ENCODE data around the gene PTBP3.
"Not testable (repeated sequence)": the region's sequence is repeated elsewhere in the genome, so short reads cannot be mapped to it uniquely, and the experiment has no call there.

The PTBP3 gene

DNA sequence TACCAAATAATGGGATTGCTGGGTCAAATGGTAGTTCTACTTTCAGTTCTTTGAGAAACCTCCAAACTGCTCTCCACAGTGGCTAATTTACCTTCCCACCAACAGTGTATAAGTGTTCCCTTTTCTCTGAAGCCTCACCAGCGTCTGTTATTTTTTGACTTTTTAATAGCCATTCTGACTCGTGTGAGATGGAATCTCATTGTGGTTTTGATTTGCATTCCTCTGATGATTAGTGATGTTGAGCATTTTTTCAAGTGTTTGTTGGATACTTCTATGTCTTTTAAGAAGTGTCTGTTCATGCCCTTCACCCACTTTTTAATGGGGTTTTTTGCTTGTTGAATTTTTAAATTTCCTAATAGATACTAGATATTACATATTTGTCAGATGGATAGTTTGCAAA is 129.9 kb downstream of the PTBP3 start:
- no peak for DNase-seq (ENCODE audit: low read depth)

DNA sequence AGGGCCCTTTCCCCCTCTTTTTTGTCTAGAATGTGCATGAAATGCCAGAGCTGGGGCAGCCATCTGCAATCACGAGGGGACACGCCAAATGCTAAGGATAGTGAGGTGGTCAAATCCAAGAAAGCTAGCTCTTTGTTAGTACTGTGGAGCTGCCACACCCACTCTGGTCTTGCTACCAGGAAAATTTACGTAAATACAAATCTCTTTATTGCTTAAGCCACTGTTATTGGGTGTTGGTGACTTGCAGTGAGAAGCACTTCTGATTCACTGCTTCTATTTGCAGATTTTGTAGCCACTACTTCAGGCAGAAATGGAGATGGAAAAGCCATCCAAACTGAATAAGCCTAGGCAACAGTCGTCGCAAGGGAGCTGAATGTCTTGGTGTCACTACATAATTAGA is 132.7 kb downstream of the PTBP3 start:
- no peak for DNase-seq (ENCODE audit: low read depth)

GRCh38 chr9:112198646-112199045 is 134.8 kb downstream of the PTBP3 start:
- DNase-seq (ENCODE audit: low read depth): no peak

DNA sequence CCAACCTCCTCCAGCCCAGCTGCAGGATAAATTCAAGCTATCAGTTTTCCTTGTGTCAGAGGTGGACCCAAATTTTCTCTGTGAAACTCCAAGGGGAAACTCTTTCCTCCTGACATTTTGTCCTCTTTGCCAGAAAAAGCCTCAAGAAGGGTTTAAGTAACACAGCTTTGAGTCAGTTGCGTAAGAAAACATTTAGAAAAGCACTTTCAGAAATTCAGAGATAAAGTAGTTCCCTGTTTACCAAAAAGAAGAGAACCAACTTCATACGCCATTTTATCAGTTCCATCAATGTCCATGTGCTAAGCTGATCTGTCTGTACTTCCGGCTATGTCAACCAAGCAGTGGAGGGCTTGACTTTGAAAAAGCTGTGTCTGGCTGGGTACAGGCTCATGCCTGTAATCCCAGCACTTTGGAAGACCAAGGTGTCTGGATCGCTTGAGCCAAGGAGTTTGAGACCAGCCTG is 138.4 kb downstream of the PTBP3 start:
- DNase-seq (ENCODE audit: low read depth): no peak

DNA sequence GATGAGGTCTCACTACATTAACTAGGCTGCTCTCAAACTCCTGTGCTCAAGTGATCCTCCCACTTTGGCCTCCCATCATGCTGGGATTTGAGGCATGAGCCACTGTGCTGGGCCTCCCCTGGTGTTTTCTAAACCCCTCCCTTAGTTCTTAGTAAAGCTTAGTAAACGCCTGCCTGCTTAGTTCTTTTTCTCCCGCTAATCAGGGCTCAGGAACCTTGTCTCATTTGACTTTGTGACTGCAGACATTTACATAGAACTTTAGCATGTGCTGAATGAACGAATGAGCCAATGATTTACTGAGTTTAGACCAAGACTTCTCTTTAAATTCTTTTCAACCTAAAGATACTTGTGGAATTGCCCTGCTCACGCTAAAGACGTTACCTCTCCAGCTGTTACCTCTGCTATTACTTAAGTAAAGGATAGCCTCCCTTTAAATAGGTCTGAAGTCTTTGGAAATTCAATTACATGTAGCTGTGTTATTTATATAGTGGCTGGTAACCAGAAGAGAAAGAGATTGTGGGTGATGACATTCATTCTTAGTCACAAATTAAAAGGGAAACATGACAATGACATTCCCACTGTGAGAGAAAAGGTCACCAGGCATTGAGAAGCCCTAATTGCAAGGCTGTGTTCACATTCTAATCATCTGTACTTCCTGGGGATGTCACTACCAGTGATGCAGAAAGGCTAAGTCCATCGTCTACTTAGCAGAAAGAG is 139.7 kb downstream of the PTBP3 start:
- DNase-seq (ENCODE audit: low read depth): no peak

- DNase-seq (ENCODE audit: low read depth): not testable (repeated sequence)
Observed at GRCh38 chr9:112190320-112190719, 143.1 kb downstream of the PTBP3 start.

DNA sequence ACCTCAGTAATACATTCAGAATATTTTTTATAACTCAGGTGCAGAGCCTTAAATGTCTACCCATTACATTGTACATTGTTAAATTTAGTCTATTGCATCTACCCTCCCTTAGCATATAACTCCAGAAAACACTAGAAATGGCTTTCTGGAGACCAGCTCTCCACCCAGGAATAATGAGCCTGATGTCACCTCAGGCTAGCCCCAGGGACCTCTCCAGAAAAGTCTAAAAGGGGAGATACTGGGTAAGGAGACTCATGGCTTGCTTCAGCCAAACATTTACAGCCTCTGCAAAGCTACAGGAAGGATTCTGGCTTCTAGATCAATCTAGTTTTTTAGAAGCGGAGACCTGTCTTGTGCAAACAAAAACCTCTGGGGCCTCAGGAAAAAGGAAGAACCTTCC is 144.5 kb downstream of the PTBP3 start:
- no peak for DNase-seq (ENCODE audit: low read depth)

DNA sequence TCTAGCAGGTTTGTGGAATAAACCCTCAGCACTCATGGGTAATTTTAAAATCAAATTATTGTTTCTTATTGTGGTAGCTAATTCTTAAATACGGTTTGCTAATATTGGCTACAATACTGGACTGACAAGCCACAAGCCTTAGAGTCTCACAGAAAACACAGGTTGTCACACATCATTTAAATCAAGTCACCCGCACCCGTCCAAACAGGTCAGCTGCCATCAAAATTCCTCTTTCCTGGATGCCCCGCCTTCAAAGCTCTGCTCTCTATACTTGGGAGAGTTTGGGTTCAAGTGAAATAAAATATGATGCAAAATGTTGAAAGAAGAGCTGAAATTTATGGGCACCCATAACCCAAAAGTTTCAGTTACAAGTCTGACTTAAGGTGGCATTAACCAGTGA is 146.0 kb downstream of the PTBP3 start:
- no peak for DNase-seq (ENCODE audit: low read depth)

GRCh38 chr9:112186695-112187094 is 146.7 kb downstream of the PTBP3 start:
- no peak for DNase-seq (ENCODE audit: low read depth)

DNA sequence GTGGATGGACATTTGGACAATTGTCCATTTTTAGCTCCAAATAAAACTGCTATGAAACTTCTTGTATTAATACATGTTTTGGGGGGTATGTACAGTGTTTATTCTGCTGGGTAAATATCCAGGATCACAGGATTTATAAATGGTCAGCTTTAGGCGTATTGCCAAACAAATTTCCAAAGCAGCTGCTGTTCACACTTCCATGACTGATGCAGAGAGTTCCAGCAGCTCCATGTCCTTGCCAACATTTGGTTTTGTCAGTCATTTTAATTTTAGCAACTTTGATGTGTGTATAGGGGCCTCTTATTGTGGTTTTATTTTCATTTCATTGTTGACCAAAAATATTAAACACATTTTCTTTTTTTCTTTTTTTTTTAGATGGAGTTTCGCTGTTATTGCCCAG is 148.5 kb downstream of the PTBP3 start:
- DNase-seq (ENCODE audit: low read depth): no peak

GRCh38 chr9:112184221-112184620 is 149.2 kb downstream of the PTBP3 start:
- DNase-seq (ENCODE audit: low read depth): no peak

DNA sequence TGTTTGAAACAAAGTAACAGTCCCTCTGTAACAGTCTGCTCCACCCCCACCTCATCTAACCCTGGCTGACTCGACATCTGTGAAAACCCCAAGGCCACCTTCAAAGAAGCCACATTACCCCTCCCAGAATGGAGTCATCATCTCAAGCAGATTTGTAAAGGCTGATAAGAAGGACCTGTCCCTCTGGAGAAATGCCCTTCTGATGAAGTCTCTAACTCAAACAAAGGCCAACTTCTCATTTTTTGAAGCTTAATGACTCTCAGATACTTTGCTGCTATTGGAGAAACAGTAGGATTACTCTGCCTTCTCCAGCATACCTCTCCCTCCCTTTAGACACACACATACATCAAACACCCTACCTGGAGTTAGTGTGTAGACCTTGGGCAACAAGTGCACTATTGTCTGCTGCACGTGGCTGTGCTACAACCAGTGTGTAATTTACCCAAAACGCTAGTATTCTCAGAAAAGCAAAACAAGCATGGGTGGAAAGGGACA is 153.0 kb downstream of the PTBP3 start:
- peak; percentile 22 for DNase-seq (ENCODE audit: low read depth)

DNA sequence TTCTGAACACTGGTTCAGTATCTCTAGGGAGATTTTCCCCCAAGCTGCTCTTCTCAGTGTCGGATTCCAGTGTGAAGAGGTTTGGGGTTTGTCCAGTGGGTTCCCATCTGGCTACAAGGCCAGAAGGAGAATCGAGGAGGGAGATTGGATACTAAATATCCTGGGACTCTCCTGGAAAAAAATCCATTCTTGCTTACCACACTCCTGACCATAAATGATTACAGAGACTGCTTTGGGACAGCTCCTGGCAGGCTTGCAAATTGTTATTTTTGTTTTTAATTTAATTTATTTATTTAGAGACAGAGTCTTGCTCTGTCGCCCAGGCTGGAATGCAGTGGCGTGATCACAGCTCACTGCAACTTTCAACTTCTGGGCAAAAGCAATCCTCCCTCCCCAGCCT is 153.6 kb downstream of the PTBP3 start:
- no peak for DNase-seq (ENCODE audit: low read depth)

DNA sequence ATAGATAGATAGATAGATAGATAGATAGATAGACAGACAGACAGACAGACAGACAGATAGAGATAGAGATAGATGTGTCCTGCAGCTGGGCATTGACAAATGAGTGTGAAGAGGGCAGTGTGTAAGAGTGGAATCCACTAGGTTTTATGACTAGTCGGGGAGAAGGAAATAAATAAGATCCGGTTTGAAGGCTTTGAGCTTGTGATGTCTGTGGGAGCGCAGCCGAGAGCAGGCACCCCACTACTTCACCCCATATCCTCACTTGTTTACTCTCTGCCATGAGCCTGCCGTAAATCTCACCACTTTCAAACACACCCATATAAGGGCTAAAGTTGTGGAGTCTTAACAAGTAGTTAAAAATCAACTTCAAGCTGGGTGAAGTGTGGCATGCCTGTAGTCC is 156.9 kb downstream of the PTBP3 start:
- DNase-seq (ENCODE audit: low read depth): no peak

DNA sequence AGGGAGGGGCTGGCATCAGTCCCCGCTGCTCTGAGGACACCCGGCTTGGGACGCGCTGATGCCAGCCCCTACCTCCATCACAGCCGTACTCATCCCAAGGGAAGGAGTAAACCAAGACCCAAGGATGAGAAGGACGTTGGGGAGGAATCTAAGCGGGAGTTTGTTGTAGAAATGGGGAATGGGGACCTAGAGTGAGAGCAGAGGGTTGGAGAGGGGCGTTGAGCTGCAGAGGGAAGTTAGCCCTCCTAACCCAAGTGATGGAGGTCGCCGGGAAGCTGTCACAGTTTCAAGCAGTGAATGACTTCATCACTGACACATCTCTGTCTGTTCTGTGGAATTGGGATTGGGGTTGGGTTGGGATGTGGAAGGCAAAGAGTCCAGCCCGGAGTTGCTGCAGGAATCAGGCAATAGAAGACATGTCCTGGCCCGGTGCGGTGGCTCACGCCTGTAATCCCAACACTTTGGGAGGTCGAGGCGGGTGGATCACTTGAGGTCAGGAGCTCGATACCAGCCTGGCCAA is 157.6 kb downstream of the PTBP3 start:
- DNase-seq (ENCODE audit: low read depth): no peak

- peak; percentile 13 for DNase-seq (ENCODE audit: low read depth)
Observed at GRCh38 chr9:112174965-112175795, 158.2 kb downstream of the PTBP3 start, which contains the start of gene SUSD1. TSS of gene SUSD1 (minus strand) at chr9:112175297. CDS start at chr9:112175235, 62 bp downstream.

GRCh38 chr9:112174222-112174964 is 159.0 kb downstream of the PTBP3 start:
- peak; percentile 72 for DNase-seq (ENCODE audit: low read depth)

- DNase-seq (ENCODE audit: low read depth): no peak
Observed at GRCh38 chr9:112173489-112174221, 159.8 kb downstream of the PTBP3 start.

DNA sequence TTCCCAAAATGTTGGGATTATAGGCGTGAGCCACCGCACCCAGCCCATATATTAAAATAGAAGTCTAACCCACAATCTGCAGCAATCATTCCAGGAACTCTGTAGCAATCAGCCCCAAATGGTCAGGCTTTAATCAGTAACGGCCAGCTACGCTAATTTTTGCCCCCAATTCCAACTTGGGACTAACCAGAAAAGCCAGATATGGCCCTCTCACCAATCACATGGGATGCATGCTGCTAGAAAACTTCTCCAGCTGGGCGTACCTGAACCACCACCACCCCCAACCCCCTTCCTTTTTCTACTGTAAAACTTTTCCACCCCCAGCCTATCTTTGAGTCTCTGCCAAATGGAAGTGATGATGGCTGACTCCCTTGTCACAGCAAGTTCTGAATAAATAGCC is 162.5 kb downstream of the PTBP3 start:
- DNase-seq (ENCODE audit: low read depth): no peak

DNA sequence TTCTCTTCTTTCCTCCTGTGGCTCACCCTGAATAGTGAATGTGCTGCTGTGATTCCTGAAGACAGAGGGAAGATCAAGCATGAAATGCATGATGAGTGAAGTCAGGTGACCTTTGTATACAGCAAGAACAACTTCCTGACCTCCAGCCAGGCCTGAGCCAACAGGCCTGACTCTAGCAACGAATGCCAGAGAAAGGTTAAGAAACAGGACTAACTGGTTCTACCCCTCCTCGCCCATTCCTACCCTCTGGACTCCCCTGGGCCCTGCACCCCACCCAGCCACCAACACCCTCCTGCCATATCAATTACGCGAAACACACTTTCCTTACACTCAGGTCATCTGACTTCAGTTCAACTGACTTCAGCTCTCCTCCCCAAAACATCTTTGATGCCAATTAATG is 163.2 kb downstream of the PTBP3 start:
- no peak for DNase-seq (ENCODE audit: low read depth)

DNA sequence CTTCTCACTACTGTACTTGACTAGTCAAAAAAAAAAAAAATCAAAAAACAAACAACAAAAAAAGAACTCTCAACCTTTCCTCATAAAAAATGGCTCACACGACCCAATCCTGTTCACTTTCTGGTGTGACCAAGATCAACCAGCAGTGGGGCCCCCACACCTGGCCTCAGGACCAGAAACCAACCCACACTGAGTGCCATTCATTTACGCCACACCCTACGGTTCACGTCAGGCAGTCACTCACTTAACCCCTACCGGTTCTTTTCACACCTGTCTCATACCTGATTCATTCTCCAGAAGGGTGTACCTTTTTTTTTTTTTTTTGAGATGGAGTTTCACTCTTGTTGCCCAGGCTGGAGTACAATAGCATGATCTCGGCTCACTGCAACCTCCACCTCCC is 164.1 kb downstream of the PTBP3 start:
- DNase-seq (ENCODE audit: low read depth): no peak
